Right cardiac atrium (tissue), 5 donors: ENCODE measurements around the gene VPS26C. TPM values are rescaled to one million over a fixed set of nuclear protein-coding genes. Genes with fewer than 3 reads are reported as not detected.
"Not testable (repeated sequence)": the region's sequence is repeated elsewhere in the genome, so short reads cannot be mapped to it uniquely, and the experiment has no call there.

Source experiments
- ATAC-seq, 2 donors: fragments of 200-7000 bp; cut with Tn5 transposase; one replicate each; pipeline versions ENCODE4 v1.8.0 to v1.9.1; 2020; ENCODE audit warnings: moderate library complexity in 2 of 2, mild to moderate bottlenecking in 1 of 2
- DNase-seq, 3 donors: peaks; one replicate each; pipeline ENCODE4 v3.0.0-alpha.2; 2020
- H3K27ac ChIP-seq: one replicate; pipeline ENCODE4 v1.5.1; 2013; ENCODE audit warnings: mild to moderate bottlenecking, low read length, control low read depth, moderate library complexity
- H3K27me3 ChIP-seq: one replicate; pipeline ENCODE4 v1.6.1; 2013; ENCODE audit not compliant: control insufficient read depth, insufficient read depth
- H3K4me1 ChIP-seq: one replicate; pipeline ENCODE4 v1.6.1; 2013; ENCODE audit warnings: low read length; ENCODE audit not compliant: control insufficient read depth, insufficient read depth
- H3K4me3 ChIP-seq: one replicate; pipeline ENCODE4 v1.5.1; 2013; ENCODE audit warnings: low read length, control low read depth
- H3K9me3 ChIP-seq: one replicate; pipeline ENCODE4 v1.6.1; 2013; ENCODE audit warnings: low read length; ENCODE audit not compliant: control insufficient read depth
- WGBS: extraction: QIAGEN DNeasy Blood & Tissue Kit; methylation state at CpG from one replicate; pipeline ENCODE4 v1.1.7; 2013; 5-methylcytosine and 5-hydroxymethylcytosine counted together
- intact Hi-C, 4 donors: fragments of 100-400 bp; cut with DNase I; formaldehyde crosslinking; loops; one replicate each; pipeline versions ENCODE4 v1.11.0 to v1.14.0; 2022 to 2023
- polyA plus RNA-seq: library from polyadenylated mRNA; stranded (reverse); fragments of 200-250 nt; gene quantifications from one replicate; pipeline ENCODE4 v1.2.3, GENCODE V29; 2013
- total RNA-seq, 4 donors: library from RNA; stranded (reverse); fragmentation: NEBNext Ultra II Directional; extraction: Animal tissue kit (Norgen Biotek cat#: 25700); gene quantifications; one replicate each; pipeline ENCODE4 v1.2.1, GENCODE V29; 2021
- donor health status: healthy with polysubstance abuse.
- donor health status: DM: no; HTN: yes; CAD: no.
- donor health status: DM: no; HTN: no; CAD: no.
- donor health status: DM: no; HTN: yes; CAD: no; lungs with severe emphysema.
- donor health status: DM: yes; HTN: yes; CAD: no.

VPS26C gene
- total and polyA plus RNA-seq, 5 donors, result 19.4 to 40.7 (median 39.5) TPM

- Histone ChIP-seq H3K4me3 (no peak overlapping the region), H3K9me3 (no peaks in the 10 kb centered on the region), H3K27me3 (no peaks in the 10 kb centered on the region), H3K27ac (no peak overlapping the region), H3K4me1 (no peaks in the 10 kb centered on the region)
- WGBS, result 52% methylated on average over 10 of the region's 10 CpGs
- ATAC-seq (no peak), DNase-seq (no peak)
- intact Hi-C loops, result no loop called here
Measured at GRCh38 chr21:37281579-37281978, 14.4 kb upstream of the VPS26C start.

GRCh38 chr21:37279271-37279670, 12.1 kb upstream of the VPS26C start:
- H3K4me1 ChIP-seq, DNase-seq, H3K4me3 ChIP-seq, H3K27ac ChIP-seq, H3K27me3 ChIP-seq, intact Hi-C loops, ATAC-seq, H3K9me3 ChIP-seq: not testable (repeated sequence)
- 90% methylated on average over 4 of the region's 4 CpGs for WGBS

GRCh38 chr21:37278199-37278598, 11.1 kb upstream of the VPS26C start:
- H3K4me3 ChIP-seq, result no peak overlapping the region
- intact Hi-C loops, result no loop called here
- ATAC-seq, result no peak
- no peaks in the 10 kb centered on the region for H3K27me3 ChIP-seq
- H3K9me3 ChIP-seq, result no peaks in the 10 kb centered on the region
- H3K4me1 ChIP-seq, result no peaks in the 10 kb centered on the region
- H3K27ac ChIP-seq, result no peak overlapping the region
- WGBS, result 82% methylated on average over 7 of the region's 7 CpGs
- DNase-seq, result no peak

- WGBS, result 81% methylated on average over 3 of the region's 3 CpGs
- H3K4me3 ChIP-seq, result no peak overlapping the region
- intact Hi-C loops, result no loop called here
- DNase-seq (no peak), ATAC-seq (no peak)
- no peak overlapping the region for H3K27ac ChIP-seq
- H3K27me3 ChIP-seq, result no peaks in the 10 kb centered on the region
- H3K4me1 ChIP-seq, result no peaks in the 10 kb centered on the region
- H3K9me3 ChIP-seq, result no peaks in the 10 kb centered on the region
Measured at GRCh38 chr21:37276377-37276776, 9.2 kb upstream of the VPS26C start.

- ATAC-seq (no peak), DNase-seq (no peak)
- no peaks in the 10 kb centered on the region for H3K9me3 ChIP-seq
- no peak overlapping the region for H3K4me3 ChIP-seq
- intact Hi-C loops, result no loop called here
- no peak overlapping the region for H3K27ac ChIP-seq
- no peaks in the 10 kb centered on the region for H3K27me3 ChIP-seq
- H3K4me1 ChIP-seq, result no peaks in the 10 kb centered on the region
- WGBS, result 38% methylated on average over 9 of the region's 9 CpGs
Measured at GRCh38 chr21:37273911-37274690, 7.0 kb upstream of the VPS26C start.

GRCh38 chr21:37273440-37273839, 6.3 kb upstream of the VPS26C start:
- ATAC-seq, result no peak
- intact Hi-C loops, result no loop called here
- DNase-seq, result no peak
- no peaks in the 10 kb centered on the region for H3K27me3 ChIP-seq
- H3K9me3 ChIP-seq, result no peaks in the 10 kb centered on the region
- H3K27ac ChIP-seq, result no peak overlapping the region
- H3K4me1 ChIP-seq, result no peaks in the 10 kb centered on the region
- WGBS, result 68% methylated on average over 1 of the region's 1 CpG
- no peak overlapping the region for H3K4me3 ChIP-seq

DNA sequence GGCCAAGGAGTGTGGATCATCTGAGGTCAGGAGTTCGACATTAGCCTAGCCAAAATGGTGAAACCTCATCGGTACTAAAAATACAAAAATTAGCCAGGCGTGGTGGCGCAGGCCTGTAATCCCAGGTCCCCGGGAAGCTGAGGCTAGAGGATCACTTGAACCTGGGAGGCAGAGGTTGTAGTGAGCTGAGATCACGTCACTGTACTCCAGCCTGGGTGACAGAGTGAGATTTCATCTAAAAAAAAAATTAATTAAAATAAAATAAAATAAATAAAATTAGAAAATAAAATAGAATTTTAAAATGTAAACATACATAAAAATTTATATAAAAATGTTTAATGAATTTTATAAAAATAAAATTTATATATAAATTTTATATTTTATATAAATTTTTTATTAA, 5.8 kb upstream of the VPS26C start:
- intact Hi-C loops, result no loop called here
- no peak for DNase-seq
- no peak overlapping the region for H3K4me3 ChIP-seq
- H3K27ac ChIP-seq, result no peak overlapping the region
- 95% methylated on average over 6 of the region's 6 CpGs for WGBS
- ATAC-seq, result no peak
- H3K9me3 ChIP-seq, result no peaks in the 10 kb centered on the region
- no peaks in the 10 kb centered on the region for H3K4me1 ChIP-seq
- H3K27me3 ChIP-seq, result no peaks in the 10 kb centered on the region

GRCh38 chr21:37270576-37271365, 3.6 kb upstream of the VPS26C start:
- ATAC-seq (no peak), DNase-seq (no peak)
- H3K4me3 ChIP-seq, result no peak overlapping the region
- WGBS, result 82% methylated on average over 8 of the region's 8 CpGs
- no peaks in the 10 kb centered on the region for H3K9me3 ChIP-seq
- no peak overlapping the region for H3K27ac ChIP-seq
- intact Hi-C loops, result no loop called here
- no peaks in the 10 kb centered on the region for H3K4me1 ChIP-seq
- H3K27me3 ChIP-seq, result no peaks in the 10 kb centered on the region

GRCh38 chr21:37269481-37269880, 2.3 kb upstream of the VPS26C start:
- intact Hi-C loops, result loop anchor here in 3 of 4 donors (5.0 to 10.0 kb wide), 3 partner anchors 95 to 285 kb away; partner anchors contain the start of gene DYRK1A (in 3 of the 3)
- ATAC-seq (no peak), DNase-seq (no peak)
- H3K9me3 ChIP-seq, result no peaks in the 10 kb centered on the region
- H3K4me3 ChIP-seq, result no peak overlapping the region
- no peak overlapping the region for H3K27ac ChIP-seq
- 80% methylated on average over 11 of the region's 11 CpGs for WGBS
- H3K27me3 ChIP-seq, result no peaks in the 10 kb centered on the region
- no peaks in the 10 kb centered on the region for H3K4me1 ChIP-seq

DNA sequence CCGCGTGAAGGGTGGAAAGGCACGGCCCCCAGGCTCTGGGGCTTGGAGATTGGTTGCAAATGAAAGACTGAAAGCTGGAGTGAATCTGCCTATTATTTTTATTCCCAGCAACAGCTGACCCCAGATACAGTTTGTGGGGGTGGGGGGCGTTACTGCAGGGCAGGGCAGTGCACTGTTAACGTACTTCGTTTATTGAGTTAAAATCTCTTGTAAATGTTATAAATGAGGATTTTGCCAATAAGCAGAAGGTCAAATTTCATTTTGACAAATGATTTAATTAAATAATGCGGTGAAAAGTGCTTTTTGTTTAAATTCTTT, 1.0 kb upstream of the VPS26C start:
- H3K27ac ChIP-seq, result peak overlapping the region; percentile 95
- H3K4me3 ChIP-seq, result peak overlapping the region; percentile 44
- DNase-seq (no peak), ATAC-seq (no peak)
- peaks cover 2% of the 10 kb centered on the region for H3K4me1 ChIP-seq
- 2% methylated on average over 7 of the region's 7 CpGs for WGBS
- intact Hi-C loops, result loop anchor here in 3 of 4 donors (5.0 to 10.0 kb wide), 3 partner anchors 97 to 287 kb away; partner anchors contain the start of gene DYRK1A (in 3 of the 3)
- no peaks in the 10 kb centered on the region for H3K9me3 ChIP-seq
- H3K27me3 ChIP-seq, result no peaks in the 10 kb centered on the region

DNA sequence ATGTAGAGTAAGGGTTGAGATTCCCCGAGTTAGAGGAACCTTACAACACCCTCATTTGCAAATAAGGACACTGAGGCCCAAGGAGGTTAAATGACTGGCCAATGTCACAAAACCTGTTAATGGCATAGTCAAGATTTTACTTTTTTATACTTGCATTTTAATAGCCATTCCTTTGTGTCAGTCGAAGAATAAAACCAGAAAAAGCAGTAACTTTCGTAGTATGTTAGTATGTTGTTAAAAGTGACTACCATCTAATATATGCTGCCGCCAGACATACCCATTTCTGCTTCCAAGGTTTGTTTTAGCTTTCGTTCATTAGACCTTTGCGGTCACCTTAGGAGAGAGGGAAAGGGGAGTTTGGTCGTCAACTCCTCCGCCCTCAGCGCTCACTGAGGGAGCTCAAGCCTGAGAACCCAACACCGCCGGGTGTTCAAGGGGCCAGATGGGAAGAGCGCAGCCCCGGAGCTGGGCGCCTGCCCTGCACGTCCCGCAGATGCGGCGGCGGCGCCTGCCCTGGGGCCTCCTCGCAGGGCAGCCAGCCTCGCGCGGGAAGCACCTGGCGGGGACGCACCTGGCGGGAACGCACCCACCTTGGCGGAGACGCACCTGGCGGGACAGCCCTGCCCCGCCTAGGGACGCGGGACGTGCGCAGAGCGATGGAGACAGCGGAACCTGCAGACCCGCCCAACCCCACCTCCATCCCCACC, 466 bp downstream of the VPS26C start:
- ATAC-seq, result peak; percentile 6 to 32
- 3% methylated on average over 39 of the region's 39 CpGs for whole genome bisulfite sequencing

More for the DNA sequence above, 466 bp downstream of the VPS26C start:
- H3K27me3 ChIP-seq, result no peaks in the 10 kb centered on the region
- DNase-seq, result peak in 1 of 3 donors; percentile 81
- no peaks in the 10 kb centered on the region for H3K9me3 ChIP-seq
- intact Hi-C loops, result loop anchor here in 3 of 4 donors (5.0 to 10.0 kb wide), 3 partner anchors 98 to 288 kb away; partner anchors contain the start of gene DYRK1A (in 3 of the 3)
- H3K27ac ChIP-seq, result peak overlapping the region; percentile 93
- H3K4me3 ChIP-seq, result peak overlapping the region; percentile 81
- H3K4me1 ChIP-seq, result peaks cover 2% of the 10 kb centered on the region
